Measurements from ENCODE around the gene TRAPPC4. TPM values are rescaled to one million over a fixed set of nuclear protein-coding genes. Genes with fewer than 3 reads are reported as not detected.
"Not testable (repeated sequence)": the region's sequence is repeated elsewhere in the genome, so short reads cannot be mapped to it uniquely, and the experiment has no call there.

TRAPPC4 gene
- total and polyA plus RNA-seq, 7 donors, result 32.4 to 90.9 (median 51.8) TPM

- H3K27me3 ChIP-seq, result no peaks in the 10 kb centered on the region
- no peak for DNase-seq
- peaks cover 33 to 84% (median 55%) of the 10 kb centered on the region in 4 donors for H3K36me3 ChIP-seq
- intact Hi-C loops (cut with DNase I), result no loop called here
- no peak for TF ChIP-seq EP300 (IDR thresholded peaks at IDR 0.05)
- no peak for TF ChIP-seq POLR2AphosphoS5 (IDR thresholded peaks at IDR 0.05)
- TF ChIP-seq CTCF (IDR thresholded peaks at IDR 0.05), result no peak
- no peak for TF ChIP-seq POLR2A (IDR thresholded peaks at IDR 0.05)
- H3K4me3 ChIP-seq, result no peak overlapping the region
- H3K9me3 ChIP-seq, result no peaks in the 10 kb centered on the region
- H3K27ac ChIP-seq, result no peak overlapping the region
- H3K4me1 ChIP-seq, result peaks cover 0 to 21% (median 19%) of the 10 kb centered on the region in 4 donors
- WGBS, 2 donors, result 83 to 90% methylated on average over 3 of the region's 3 CpGs
Measured at GRCh38 chr11:119012629-119013170, 5.9 kb upstream of the TRAPPC4 start.

- Histone ChIP-seq H3K27me3 (no peaks in the 10 kb centered on the region), H3K36me3 (peaks cover 33 to 70% (median 52%) of the 10 kb centered on the region in 4 donors), H3K27ac (no peak overlapping the region), H3K9me3 (no peaks in the 10 kb centered on the region), H3K4me3 (no peak overlapping the region), H3K4me1 (peaks cover 0 to 24% (median 21%) of the 10 kb centered on the region in 4 donors)
- TF ChIP-seq EP300 (IDR thresholded peaks at IDR 0.05), result no peak
- TF ChIP-seq POLR2AphosphoS5 (IDR thresholded peaks at IDR 0.05), result no peak
- TF ChIP-seq CTCF (IDR thresholded peaks at IDR 0.05), result no peak
- no peak for TF ChIP-seq POLR2A (IDR thresholded peaks at IDR 0.05)
- no peak for DNase-seq
- 95 to 96% methylated on average over 17 of the region's 17 CpGs for WGBS, 2 donors
- intact Hi-C loops (cut with DNase I), result no loop called here
Measured at GRCh38 chr11:119014209-119014924, 4.2 kb upstream of the TRAPPC4 start.

- Histone ChIP-seq H3K9me3 (no peaks in the 10 kb centered on the region), H3K4me3 (no peak overlapping the region), H3K36me3 (peaks cover 33 to 67% (median 50%) of the 10 kb centered on the region in 4 donors), H3K27me3 (no peaks in the 10 kb centered on the region), H3K27ac (no peak overlapping the region), H3K4me1 (peaks cover 0 to 31% (median 29%) of the 10 kb centered on the region in 4 donors)
- intact Hi-C loops (cut with DNase I), result loop anchor here (5.0 kb wide), 1 partner anchor 82 kb away; a partner anchor contains a TSS
- peak; percentile 7 for DNase-seq
- no peak for TF ChIP-seq EP300 (IDR thresholded peaks at IDR 0.05)
- TF ChIP-seq POLR2AphosphoS5 (IDR thresholded peaks at IDR 0.05), result no peak
- no peak for TF ChIP-seq POLR2A (IDR thresholded peaks at IDR 0.05)
- TF ChIP-seq CTCF (IDR thresholded peaks at IDR 0.05), result no peak
- WGBS, 2 donors, result 55 to 75% methylated on average over 8 of the region's 8 CpGs
Measured at GRCh38 chr11:119015054-119015611, 3.4 kb upstream of the TRAPPC4 start.

- H3K9me3 ChIP-seq, result no peaks in the 10 kb centered on the region
Measured at GRCh38 chr11:119016216-119017009, 2.2 kb upstream of the TRAPPC4 start.

GRCh38 chr11:119017377-119017776 lies 1.2 kb upstream of the TRAPPC4 start:
- intact Hi-C loops (cut with DNase I), result loop anchor here (5.0 kb wide), 1 partner anchor 80 kb away; a partner anchor contains a TSS
- Histone ChIP-seq H3K4me1 (peaks cover 0 to 48% (median 44%) of the 10 kb centered on the region in 4 donors), H3K36me3 (peaks cover 20 to 70% (median 42%) of the 10 kb centered on the region in 4 donors)

More at GRCh38 chr11:119016216-119017009, 2.2 kb upstream of the TRAPPC4 start:
- 65 to 81% methylated on average over 14 of the region's 14 CpGs for WGBS, 2 donors
- intact Hi-C loops (cut with DNase I), result loop anchor here (5.0 kb wide), 1 partner anchor 81 kb away; a partner anchor contains a TSS
- no peak for DNase-seq
- Histone ChIP-seq H3K27ac (peak overlapping the region; percentile 23 to 98 (median 96)), H3K36me3 (peaks cover 26 to 70% (median 40%) of the 10 kb centered on the region in 4 donors), H3K27me3 (no peaks in the 10 kb centered on the region), H3K4me1 (peaks cover 0 to 44% (median 40%) of the 10 kb centered on the region in 4 donors), H3K4me3 (peak overlapping the region in 1 of 4 donors; percentile 88)
- TF ChIP-seq CTCF (IDR thresholded peaks at IDR 0.05) (no peak), POLR2A (IDR thresholded peaks at IDR 0.05) (no peak), POLR2AphosphoS5 (IDR thresholded peaks at IDR 0.05) (no peak), EP300 (IDR thresholded peaks at IDR 0.05) (no peak)

More at GRCh38 chr11:119017377-119017776, 1.2 kb upstream of the TRAPPC4 start:
- H3K27ac ChIP-seq, result peak overlapping the region; percentile 96 to 98 (median 97)
- DNase-seq, H3K27me3 ChIP-seq, H3K9me3 ChIP-seq: not testable (repeated sequence)
- H3K4me3 ChIP-seq, result peak overlapping the region; percentile 84 to 96 (median 90)
- 1 to 2% methylated on average over 10 of the region's 10 CpGs for WGBS, 2 donors

Measured in sigmoid colon (tissue), 7 donors.